ENCODE measurements around the gene TMEM204. TPM values are rescaled to one million over a fixed set of nuclear protein-coding genes. Genes with fewer than 3 reads are reported as not detected.

The TMEM204 gene
- total RNA-seq: 19.8 TPM
- long read RNA-seq, transcript TMEM204-202 (3 exons, 1,938 nt): major isoform, 35 of 42 reads
- long read RNA-seq, partial matches to known transcripts: 1 of 42 reads
- long read RNA-seq, other reads (novel, unspliced or antisense): 6 of 42 reads

- peak; percentile 88 for DNase-seq (ENCODE audit: low spot score)
- intact Hi-C loops (cut with DNase I): loop anchor here (2.0 kb wide), 2 partner anchors 15 to 23 kb away; no protein-coding TSS in a partner anchor
Observed at GRCh38 chr16:1533443-1533951, at the start of gene TMEM204. Gene TMEM204 (plus strand): TSS chr16:1533666. CDS start chr16:1534276, 610 bp downstream.

DNA sequence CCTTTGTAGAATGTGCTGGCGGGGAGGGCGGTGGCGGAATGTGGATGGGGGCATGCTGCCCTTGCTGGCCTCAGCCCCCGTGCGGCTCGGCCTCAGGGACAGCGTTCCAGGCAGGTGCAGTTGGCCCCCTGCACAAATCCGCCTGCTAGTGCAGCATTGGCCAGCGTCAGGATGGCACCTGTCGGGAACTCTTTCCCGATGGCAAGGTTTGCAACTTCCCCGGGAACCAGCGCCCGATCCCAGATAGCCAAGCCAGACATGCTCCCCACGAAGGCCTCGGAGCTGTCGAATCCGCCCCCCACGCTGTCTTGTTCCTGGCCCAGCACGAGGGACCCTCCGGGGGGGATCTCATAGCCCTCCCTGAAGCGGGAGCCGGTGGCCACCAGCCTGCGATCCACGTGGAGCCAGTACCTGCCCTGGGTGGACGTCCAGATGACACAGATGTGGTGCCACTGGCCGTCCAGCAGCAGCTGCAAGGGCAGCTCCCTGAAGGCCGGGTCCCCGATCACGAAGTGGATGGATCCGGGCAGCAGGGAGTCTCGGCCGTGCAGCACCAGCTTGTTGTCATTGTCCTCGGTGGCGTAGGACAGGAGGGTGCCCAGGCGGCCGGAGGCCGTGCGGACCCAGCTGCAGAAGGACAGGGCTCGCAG, 47.5 kb upstream of the TMEM204 start:
- DNase-seq (ENCODE audit: low spot score): no peak
- intact Hi-C loops (cut with DNase I): no loop called here

DNA sequence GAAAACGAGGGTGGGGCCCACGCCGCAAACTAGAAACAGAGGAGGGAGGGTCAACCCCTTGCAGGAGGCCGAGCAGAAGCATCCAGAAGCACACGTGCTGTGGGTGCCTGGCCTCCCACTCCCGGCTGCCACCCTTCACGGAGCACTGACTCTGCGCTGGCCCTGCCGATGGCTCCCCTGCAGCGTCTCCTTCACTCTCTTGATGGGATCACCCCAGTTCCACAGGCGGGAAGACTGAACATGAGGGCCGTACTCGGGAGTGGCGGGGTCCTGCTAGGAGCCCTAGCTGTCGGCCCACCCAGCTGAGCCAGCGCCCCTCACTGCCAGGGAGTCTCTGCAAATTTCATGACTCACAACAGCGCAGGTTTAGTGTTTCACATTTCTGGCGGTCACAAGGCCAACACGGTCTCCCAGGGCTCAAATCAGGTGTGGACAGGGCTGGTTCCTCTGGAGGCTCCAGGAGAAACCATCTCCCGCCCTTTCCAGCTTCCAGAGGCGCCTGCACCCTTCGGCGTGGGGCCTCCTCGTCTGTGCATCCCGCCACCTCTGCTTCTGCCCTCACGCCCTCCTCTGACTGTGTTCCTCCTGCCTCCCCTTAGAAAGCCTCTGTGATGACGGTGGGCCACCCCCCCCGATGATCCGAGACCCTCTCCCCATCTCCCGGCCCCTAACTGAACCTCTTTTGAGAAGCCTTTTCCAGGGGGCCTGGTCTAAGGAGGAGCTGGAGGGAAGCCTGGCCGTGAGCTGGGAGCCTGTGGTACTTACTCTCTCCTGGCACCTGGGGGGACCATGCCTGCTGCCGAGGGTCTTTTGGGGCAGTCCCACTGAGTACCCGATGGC, 46.7 kb upstream of the TMEM204 start:
- intact Hi-C loops (cut with DNase I): no loop called here
- no peak for DNase-seq (ENCODE audit: low spot score)

- no peak for DNase-seq (ENCODE audit: low spot score)
- intact Hi-C loops (cut with DNase I): no loop called here
Observed at GRCh38 chr16:1487395-1488053, 45.9 kb upstream of the TMEM204 start.

- DNase-seq (ENCODE audit: low spot score): no peak
- intact Hi-C loops (cut with DNase I): no loop called here
Observed at GRCh38 chr16:1488054-1488601, 45.3 kb upstream of the TMEM204 start.

DNA sequence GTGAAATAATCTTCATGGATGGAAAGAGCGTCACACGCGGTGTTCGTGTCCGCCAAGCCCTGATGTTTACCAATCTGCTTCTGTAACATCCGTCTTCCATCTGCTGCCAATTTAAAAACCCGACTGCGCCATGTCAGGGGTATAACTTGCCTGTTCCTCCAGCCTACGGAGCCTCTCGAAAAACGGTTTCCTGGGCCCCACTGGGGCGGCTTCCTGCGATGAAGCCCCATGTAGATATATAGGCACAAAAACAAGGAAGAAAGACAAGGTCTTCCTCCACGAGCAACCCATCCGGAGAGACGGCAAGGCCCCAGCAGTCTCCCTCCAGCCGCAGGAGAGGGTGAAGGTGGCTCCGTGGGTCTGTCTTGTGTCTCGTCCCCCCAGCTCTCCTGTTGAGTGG, 44.8 kb upstream of the TMEM204 start, which contains the start of gene PTX4:
TSS of gene PTX4 (minus strand) at position 326 of the 400 bp plus-strand sequence. CDS start at position 291, 35 bp downstream.
- no peak for DNase-seq (ENCODE audit: low spot score)
- intact Hi-C loops (cut with DNase I): no loop called here

- DNase-seq (ENCODE audit: low spot score): no peak
- intact Hi-C loops (cut with DNase I): no loop called here
Observed at GRCh38 chr16:1489077-1489476, 44.4 kb upstream of the TMEM204 start.

GRCh38 chr16:1491327-1491726, 42.1 kb upstream of the TMEM204 start:
- intact Hi-C loops (cut with DNase I): loop anchor here (5.0 to 10.0 kb wide), 2 partner anchors 69 to 123 kb away; partner anchors contain the start of genes CRAMP1, IFT140 and UQCC4
- no peak for DNase-seq (ENCODE audit: low spot score)

GRCh38 chr16:1492082-1492922, 41.2 kb upstream of the TMEM204 start:
- intact Hi-C loops (cut with DNase I): loop anchor here (5.0 to 10.0 kb wide), 2 partner anchors 70 to 122 kb away; partner anchors contain the start of genes CRAMP1, IFT140 and UQCC4

GRCh38 chr16:1492923-1493745, 40.3 kb upstream of the TMEM204 start, which contains the start of gene TELO2:
Gene TELO2 (plus strand): TSS chr16:1493360. CDS start chr16:1494282, 922 bp downstream.
- peak; percentile 94 for DNase-seq (ENCODE audit: low spot score)
- intact Hi-C loops (cut with DNase I): loop anchor here (5.0 to 10.0 kb wide), 2 partner anchors 71 to 122 kb away; partner anchors contain the start of genes CRAMP1, IFT140 and UQCC4

More at GRCh38 chr16:1492082-1492922, 41.2 kb upstream of the TMEM204 start:
- no peak for DNase-seq (ENCODE audit: low spot score)

- DNase-seq (ENCODE audit: low spot score): no peak
- intact Hi-C loops (cut with DNase I): loop anchor here (1.0 to 10.0 kb wide), 3 partner anchors 38 to 121 kb away; partner anchors contain the start of genes CRAMP1, IFT140 and UQCC4
Observed at GRCh38 chr16:1493746-1494094, 39.7 kb upstream of the TMEM204 start.

DNA sequence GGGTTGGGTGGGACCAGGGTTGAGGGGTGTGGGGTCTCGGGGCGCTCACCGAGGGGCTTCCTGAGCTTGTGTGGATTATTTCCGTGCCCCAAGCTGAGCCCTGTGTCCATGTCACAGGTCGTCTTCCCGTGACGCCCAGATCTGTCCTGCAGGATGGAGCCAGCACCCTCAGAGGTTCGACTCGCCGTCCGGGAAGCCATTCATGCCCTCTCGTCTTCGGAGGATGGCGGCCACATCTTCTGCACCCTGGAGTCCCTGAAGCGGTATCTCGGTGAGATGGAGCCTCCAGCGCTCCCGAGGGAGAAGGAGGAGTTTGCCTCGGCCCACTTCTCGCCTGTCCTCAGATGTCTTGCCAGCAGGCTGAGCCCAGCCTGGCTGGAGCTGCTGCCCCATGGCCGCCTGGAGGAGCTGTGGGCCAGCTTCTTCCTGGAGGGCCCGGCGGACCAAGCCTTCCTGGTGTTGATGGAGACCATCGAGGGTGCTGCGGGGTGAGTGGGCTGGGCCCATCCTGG, 39.3 kb upstream of the TMEM204 start:
- intact Hi-C loops (cut with DNase I): loop anchor here (1.0 to 10.0 kb wide), 3 partner anchors 37 to 121 kb away; partner anchors contain the start of genes CRAMP1, IFT140 and UQCC4
- no peak for DNase-seq (ENCODE audit: low spot score)

DNA sequence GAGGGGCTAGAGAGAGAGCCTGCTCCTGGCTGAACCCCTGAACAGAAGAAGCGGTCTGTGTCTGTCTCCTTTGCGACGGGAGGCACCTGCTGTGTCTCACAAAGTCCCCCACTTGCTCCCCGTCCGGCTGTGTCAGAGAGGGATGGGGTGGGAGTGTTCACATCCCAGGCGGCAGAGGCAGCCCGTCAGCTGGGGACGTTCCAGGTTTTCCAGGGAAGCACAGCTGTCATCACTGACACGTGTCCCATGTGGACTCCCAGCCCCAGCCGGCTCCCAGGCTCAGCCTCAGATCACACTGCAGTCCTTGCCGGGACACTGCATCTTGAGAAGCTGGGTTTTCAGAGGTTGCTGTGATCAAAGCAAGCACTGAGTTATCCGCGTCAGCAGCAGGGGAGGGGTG, 38.8 kb upstream of the TMEM204 start:
- intact Hi-C loops (cut with DNase I): loop anchor here (1.0 to 10.0 kb wide), 4 partner anchors 37 to 120 kb away; partner anchors contain the start of genes CRAMP1, IFT140 and UQCC4
- DNase-seq (ENCODE audit: low spot score): no peak

GRCh38 chr16:1495211-1495888, 38.1 kb upstream of the TMEM204 start:
- intact Hi-C loops (cut with DNase I): loop anchor here (5.0 to 10.0 kb wide), 2 partner anchors 72 to 119 kb away; partner anchors contain the start of genes CRAMP1 and IFT140
- DNase-seq (ENCODE audit: low spot score): no peak

GRCh38 chr16:1495889-1496262, 37.6 kb upstream of the TMEM204 start:
- intact Hi-C loops (cut with DNase I): loop anchor here (5.0 to 10.0 kb wide), 2 partner anchors 71 to 119 kb away; partner anchors contain the start of genes CRAMP1 and IFT140
- no peak for DNase-seq (ENCODE audit: low spot score)

DNA sequence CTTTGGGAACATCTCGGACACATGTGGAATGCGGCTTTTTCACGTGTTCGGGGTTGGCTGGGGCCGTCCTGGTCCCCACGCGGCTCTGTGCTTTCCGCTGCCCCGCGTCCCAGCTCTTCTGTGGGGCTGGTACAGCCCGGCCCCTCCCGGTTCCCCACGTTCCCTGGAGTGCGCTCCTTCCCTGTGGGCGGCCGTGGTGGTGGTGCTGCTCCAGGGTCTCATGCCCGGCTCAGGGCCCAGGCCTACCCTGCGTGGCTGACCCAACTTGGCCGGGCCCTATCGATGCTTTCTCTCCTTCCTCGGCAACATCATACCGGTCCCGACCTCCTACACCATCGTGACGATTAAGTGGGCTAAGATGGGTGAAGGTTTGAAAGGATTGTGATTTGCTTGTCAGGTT, 37.0 kb upstream of the TMEM204 start:
- intact Hi-C loops (cut with DNase I): loop anchor here (5.0 to 10.0 kb wide), 2 partner anchors 71 to 118 kb away; partner anchors contain the start of genes CRAMP1 and IFT140
- DNase-seq (ENCODE audit: low spot score): no peak

Measured in cardiac septum (tissue), 1 donor.